ENCODE measurements around the gene ZNF12.
"Not testable (repeated sequence)": the region's sequence is repeated elsewhere in the genome, so short reads cannot be mapped to it uniquely, and the experiment has no call there.

The ZNF12 gene

GRCh38 chr7:6706666-6707407 lies at the start of gene ZNF12:
Gene ZNF12 (minus strand): TSS chr7:6706947. CDS start chr7:6705173, 1,774 bp downstream.
- peak; percentile 84 to 92 (median 91) for DNase-seq

- not testable (repeated sequence) for DNase-seq
Observed at GRCh38 chr7:6753964-6754363, 47.2 kb upstream of the ZNF12 start, which contains the start of gene RSPH10B2. Gene RSPH10B2 (plus strand): TSS chr7:6754103. CDS start chr7:6757678, 3,575 bp downstream.

GRCh38 chr7:6750173-6750572 lies 43.4 kb upstream of the ZNF12 start:
- not testable (repeated sequence) for DNase-seq

GRCh38 chr7:6749335-6749734 lies 42.6 kb upstream of the ZNF12 start:
- DNase-seq = not testable (repeated sequence)

GRCh38 chr7:6744410-6745100 lies 37.8 kb upstream of the ZNF12 start:
- DNase-seq = not testable (repeated sequence)

- not testable (repeated sequence) for DNase-seq
Observed at GRCh38 chr7:6738415-6738814, 31.7 kb upstream of the ZNF12 start.

GRCh38 chr7:6730343-6730633 lies 23.5 kb upstream of the ZNF12 start:
- no peak for DNase-seq

- DNase-seq = peak; percentile 58 to 66 (median 60)
Observed at GRCh38 chr7:6729492-6730342, 23.0 kb upstream of the ZNF12 start.

GRCh38 chr7:6728893-6729491 lies 22.2 kb upstream of the ZNF12 start:
- DNase-seq = not testable (repeated sequence)

- DNase-seq = no peak
Observed at GRCh38 chr7:6727663-6728062, 20.9 kb upstream of the ZNF12 start.

- not testable (repeated sequence) for DNase-seq
Observed at GRCh38 chr7:6726341-6726740, 19.6 kb upstream of the ZNF12 start.

GRCh38 chr7:6725003-6725402 lies 18.3 kb upstream of the ZNF12 start:
- no peak for DNase-seq

GRCh38 chr7:6724351-6724750 lies 17.6 kb upstream of the ZNF12 start:
- not testable (repeated sequence) for DNase-seq

- no peak for DNase-seq
Observed at GRCh38 chr7:6718124-6718523, 11.4 kb upstream of the ZNF12 start.

GRCh38 chr7:6715898-6716297 lies 9.2 kb upstream of the ZNF12 start:
- DNase-seq = not testable (repeated sequence)

- no peak for DNase-seq
Observed at GRCh38 chr7:6714360-6714759, 7.6 kb upstream of the ZNF12 start.

GRCh38 chr7:6709808-6710207 lies 3.1 kb upstream of the ZNF12 start:
- DNase-seq = no peak

- DNase-seq = no peak
Observed at GRCh38 chr7:6708304-6708703, 1.6 kb upstream of the ZNF12 start.

GRCh38 chr7:6705959-6706665 lies 635 bp downstream of the ZNF12 start:
- peak in 2 of 4 experiments; percentile 10 to 11 for DNase-seq

- no peak for DNase-seq
Observed at GRCh38 chr7:6701860-6702259, 4.9 kb downstream of the ZNF12 start.

- no peak for DNase-seq
Observed at GRCh38 chr7:6700793-6701192, 6.0 kb downstream of the ZNF12 start.

- no peak for DNase-seq
Observed at GRCh38 chr7:6691609-6692106, 15.1 kb downstream of the ZNF12 start.

Data from activated CD4-positive, CD25-positive, alpha-beta regulatory T cell (primary cell).